Loucy (cell line): ENCODE results near the gene EFCAB9.

Experiments used
- H2AFZ ChIP-seq: fragments of 200-600 bp; sonication (generic); 2 replicates; pipeline ENCODE4 v1.6.0; 2016; ENCODE audit warnings: antibody characterized with exemption, mild to moderate bottlenecking, low read length, moderate library complexity
- H3F3A ChIP-seq: fragments of 200-600 bp; 2 replicates; pipeline ENCODE4 v1.6.0; 2016; ENCODE audit warnings: antibody characterized with exemption, low read depth, mild to moderate bottlenecking
- H3K27me3 ChIP-seq: fragments of 200-600 bp; sonication (generic); 2 replicates; pipeline ENCODE4 v1.6.1; 2014; ENCODE audit warnings: low read length, mild to moderate bottlenecking; ENCODE audit not compliant: insufficient read depth, poor library complexity, severe bottlenecking
- H3K36me3 ChIP-seq: fragments of 200-600 bp; sonication (generic); 2 replicates; pipeline ENCODE4 v1.6.1; 2016; ENCODE audit warnings: low read length; ENCODE audit not compliant: insufficient read depth
- H3K4me1 ChIP-seq: fragments of 200-600 bp; sonication (generic); 2 replicates; pipeline ENCODE4 v1.5.1; 2014; ENCODE audit warnings: low read length, mild to moderate bottlenecking; ENCODE audit not compliant: insufficient read depth, poor library complexity, severe bottlenecking
- H3K4me2 ChIP-seq: fragments of 200-600 bp; sonication (generic); 2 replicates; pipeline ENCODE4 v1.6.0; 2014; ENCODE audit warnings: antibody characterized with exemption, low read length, low read depth, mild to moderate bottlenecking; ENCODE audit not compliant: poor library complexity, severe bottlenecking
- H3K4me3 ChIP-seq: fragments of 200-600 bp; sonication (generic); 2 replicates; pipeline ENCODE4 v1.5.1; 2014; ENCODE audit warnings: low read length, mild to moderate bottlenecking, mixed read lengths; ENCODE audit not compliant: poor library complexity, severe bottlenecking
- H3K79me2 ChIP-seq: fragments of 200-600 bp; sonication (generic); 2 replicates; pipeline ENCODE4 v1.6.1; 2014; ENCODE audit warnings: low read length; ENCODE audit not compliant: insufficient read depth
- H3K9ac ChIP-seq: fragments of 200-600 bp; sonication (generic); 2 replicates; pipeline ENCODE4 v1.6.0; 2014; ENCODE audit warnings: mild to moderate bottlenecking, low read depth, low read length, moderate library complexity; ENCODE audit not compliant: poor library complexity, severe bottlenecking
- H3K9me2 ChIP-seq: fragments of 200-600 bp; sonication (generic); replicated peaks from 2 replicates; pipeline ENCODE4 v1.6.1; 2016; ENCODE audit warnings: low read depth, low read length, mixed read lengths
- H3K9me3 ChIP-seq: fragments of 200-600 bp; sonication (generic); 2 replicates; pipeline ENCODE4 v1.6.1; 2014; ENCODE audit warnings: mild to moderate bottlenecking, antibody characterized with exemption, low read length, low read depth; ENCODE audit not compliant: insufficient read depth
- H4K20me1 ChIP-seq: fragments of 200-600 bp; sonication (generic); 2 replicates; pipeline ENCODE4 v1.6.0; 2014; ENCODE audit warnings: antibody characterized with exemption, low read length, mild to moderate bottlenecking; ENCODE audit not compliant: insufficient read depth, poor library complexity, severe bottlenecking
- CTCF ChIP-seq: fragments of 200-600 bp; sonication (generic); conservative IDR thresholded peaks from 2 replicates; pipeline ENCODE4 v1.5.1; 2014; ENCODE audit warnings: mild to moderate bottlenecking, antibody characterized with exemption, low read length
- EZH2phosphoT487 ChIP-seq: fragments of 200-600 bp; IDR thresholded peaks from 2 replicates; pipeline ENCODE4 v1.6.1; 2018; ENCODE audit warnings: antibody characterized with exemption, mild to moderate bottlenecking, moderate library complexity, borderline replicate concordance

EFCAB9 gene

DNA sequence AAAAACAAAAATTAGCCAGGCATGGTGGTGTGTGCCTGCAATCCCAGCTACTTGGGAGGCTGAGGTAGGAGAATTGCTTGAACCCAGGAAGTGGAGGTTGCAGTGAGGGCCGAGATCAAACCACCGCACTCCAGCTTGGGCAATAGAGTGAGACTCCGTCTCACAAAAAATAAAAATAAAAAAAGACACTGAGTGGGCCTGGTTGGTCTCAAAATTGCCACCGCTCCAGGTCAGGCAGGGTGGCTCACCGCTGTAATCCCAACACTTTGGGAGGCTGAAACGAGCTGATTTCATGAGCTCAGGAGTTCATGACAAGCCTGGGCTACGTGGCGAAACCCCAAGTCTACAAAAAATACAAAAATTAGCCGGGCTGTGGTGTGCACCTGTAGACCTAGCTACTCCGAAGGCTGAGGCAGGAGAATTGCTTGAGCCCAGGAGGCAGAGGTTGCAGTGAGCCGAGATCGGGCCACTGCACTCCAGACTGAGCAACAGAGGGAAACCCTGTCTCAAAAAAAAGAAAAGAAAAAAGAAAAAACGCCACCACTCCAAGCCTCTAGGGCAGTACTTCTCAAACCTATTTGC lies 7.8 kb upstream of the EFCAB9 start:
- Histone ChIP-seq H3K9me2 (no peaks in the 10 kb centered on the region), H3K79me2 (peaks cover 67% of the 10 kb centered on the region), H3K4me1 (peaks cover 12% of the 10 kb centered on the region), H3K4me2 (peak overlapping the region; percentile 94), H4K20me1 (peaks cover 28% of the 10 kb centered on the region), H3K9ac (peak overlapping the region; percentile 86), H3K27me3 (no peaks in the 10 kb centered on the region), H3K9me3 (no peaks in the 10 kb centered on the region), H3K4me3 (peak overlapping the region; percentile 99), H3K36me3 (no peaks in the 10 kb centered on the region), H2AFZ (no peak overlapping the region), H3F3A (no peaks in the 10 kb centered on the region)
- TF ChIP-seq EZH2phosphoT487 (no peak), CTCF (no peak)

- peak overlapping the region; percentile 60; the same call in 1 of the 2 replicates for H2AFZ ChIP-seq
- H3F3A ChIP-seq, result no peaks in the 10 kb centered on the region
- no peaks in the 10 kb centered on the region for H3K27me3 ChIP-seq
- H4K20me1 ChIP-seq, result peaks cover 28% of the 10 kb centered on the region
- no peaks in the 10 kb centered on the region for H3K9me3 ChIP-seq
- H3K4me3 ChIP-seq, result peak overlapping the region; percentile 99
- TF ChIP-seq EZH2phosphoT487, result no peak
- no peak for TF ChIP-seq CTCF
- no peaks in the 10 kb centered on the region for H3K36me3 ChIP-seq
- peak overlapping the region; percentile 86 for H3K9ac ChIP-seq
- peaks cover 12% of the 10 kb centered on the region for H3K4me1 ChIP-seq
- H3K4me2 ChIP-seq, result peak overlapping the region; percentile 94
- peaks cover 55% of the 10 kb centered on the region for H3K79me2 ChIP-seq
- H3K9me2 ChIP-seq, result no peaks in the 10 kb centered on the region
These were observed 6.6 kb upstream of the EFCAB9 start for GRCh38 chr5:172187118-172188032.

- Histone ChIP-seq H4K20me1 (peaks cover 28% of the 10 kb centered on the region), H3K4me3 (peak within 1 kb of the TSS; percentile 99), H3K4me2 (peak within 1 kb of the TSS; percentile 94), H3F3A (no peaks in the 10 kb centered on the region), H3K4me1 (peaks cover 12% of the 10 kb centered on the region), H2AFZ (peak within 1 kb of the TSS; percentile 90), H3K36me3 (no peaks in the 10 kb centered on the region), H3K9me3 (no peaks in the 10 kb centered on the region), H3K9me2 (no peaks in the 10 kb centered on the region), H3K9ac (peak within 1 kb of the TSS; percentile 86), H3K27me3 (no peaks in the 10 kb centered on the region), H3K79me2 (peaks cover 46% of the 10 kb centered on the region)
- TF ChIP-seq EZH2phosphoT487 (no peak), CTCF (peak; percentile 65)
These were observed 5.7 kb upstream of the EFCAB9 start, which contains the start of gene STK10 for GRCh38 chr5:172188033-172188892. TSS of gene STK10 (minus strand) at chr5:172188224. CDS start at chr5:172188042, 182 bp downstream.
